ENCODE data around the gene RACGAP1. TPM values are rescaled to one million over a fixed set of nuclear protein-coding genes. Genes with fewer than 3 reads are reported as not detected.

RACGAP1 gene
- polyA plus RNA-seq, 4 donors = 3.5 to 25.9 (median 14.4) TPM

DNA sequence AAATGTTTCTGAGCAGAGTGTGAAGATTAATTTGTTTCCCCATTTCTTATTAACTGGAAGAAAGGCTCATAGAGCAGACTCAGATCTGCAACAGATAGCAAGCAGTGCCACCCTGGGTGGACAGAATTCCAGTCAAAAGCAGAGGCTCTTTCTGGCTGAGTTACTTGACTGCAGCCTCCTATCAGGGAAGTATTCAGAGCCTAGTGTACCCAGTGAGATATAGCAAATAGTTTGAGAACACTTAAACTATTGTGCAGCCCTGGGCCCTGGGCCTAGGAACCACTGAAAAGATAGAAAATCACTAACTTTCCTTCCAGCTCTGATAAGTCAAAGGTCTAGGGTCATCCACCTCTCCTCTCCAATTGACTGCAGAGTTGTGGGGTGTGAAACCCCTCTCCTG, 86.0 kb downstream of the RACGAP1 start:
- Histone ChIP-seq H3K9me3 (ENCODE audit: control insufficient read depth in 2 of 2, insufficient read depth in 1 of 2, low read depth in 1 of 2, low read length in 1 of 2) (no peaks in the 10 kb centered on the region), H3K4me1 (ENCODE audit: control insufficient read depth in 3 of 3, insufficient read depth in 2 of 3, low read depth in 1 of 3, low read length in 2 of 3) (no peaks in the 10 kb centered on the region), H3K4me3 (ENCODE audit: low read depth in 1 of 3, low read length in 3 of 3) (no peak overlapping the region), H3K27ac (ENCODE audit: low read depth in 1 of 3, low read length in 2 of 3) (no peak overlapping the region), H3K36me3 (ENCODE audit: control insufficient read depth in 3 of 3, insufficient read depth in 2 of 3, low read depth in 1 of 3, low read length in 3 of 3) (no peaks in the 10 kb centered on the region), H3K27me3 (ENCODE audit: control insufficient read depth in 3 of 3, insufficient read depth in 3 of 3, low read length in 3 of 3) (no peaks in the 10 kb centered on the region)
- FAIRE-seq = no peak
- no peak for DNase-seq

Other genes starting within 250 kb of the RACGAP1 start
- 1 to 10 TPM in 3 of 4 donors, under 1 TPM in 1; 0.45 to 7.0 (median 2.9) TPM for gene NCKAP5L, start 197.1 kb downstream of the RACGAP1 start, polyA plus RNA-seq
- 1 to 10 TPM; 2.4 to 5.3 (median 3.1) TPM for gene BCDIN3D, start 182.4 kb downstream of the RACGAP1 start, polyA plus RNA-seq
- 10 to 100 TPM in 1 of 4 donors, 1 to 10 TPM in 1, not detected in 2; 2.2 to 13.5 TPM for gene FAIM2, start 121.6 kb downstream of the RACGAP1 start, polyA plus RNA-seq
- under 1 TPM in 1 of 4 donors, not detected in 3; 0.04 TPM for gene AQP2, start 74.8 kb downstream of the RACGAP1 start, polyA plus RNA-seq
- under 1 TPM in 2 of 4 donors, not detected in 2; 0.12 TPM for gene AQP5, start 63.6 kb downstream of the RACGAP1 start, polyA plus RNA-seq
- under 1 TPM in 2 of 4 donors, not detected in 2; 0.09 to 0.31 TPM for gene AQP6, start 52.5 kb downstream of the RACGAP1 start, polyA plus RNA-seq
- 1 to 10 TPM in 1 of 4 donors, under 1 TPM in 2, not detected in 1; 0.81 to 2.2 (median 0.85) TPM for gene ASIC1, start 32.1 kb upstream of the RACGAP1 start, polyA plus RNA-seq
- 10 to 100 TPM; 18.1 to 54.1 (median 20.7) TPM for gene SMARCD1, start 59.8 kb upstream of the RACGAP1 start, polyA plus RNA-seq
- gene GPD1, start 78.5 kb upstream of the RACGAP1 start, polyA plus RNA-seq = 100 to 1,000 TPM in 3 of 4 donors, 10 to 100 TPM in 1; 97.1 to 198 (median 157) TPM
- gene COX14, start 86.7 kb upstream of the RACGAP1 start, polyA plus RNA-seq = 100 to 1,000 TPM in 3 of 4 donors, 10 to 100 TPM in 1; 61.9 to 236 (median 158) TPM
- gene CERS5, start 141.9 kb upstream of the RACGAP1 start, polyA plus RNA-seq = 10 to 100 TPM; 10.1 to 29.2 (median 18.9) TPM

All from small intestine (tissue), 7 donors.